GM19238 (cell line): ENCODE results near the gene PHACTR2.

Experiments
- DNase-seq: peaks from one replicate; pipeline ENCODE4 v3.0.0; 2011; ENCODE audit warnings: low spot score; ENCODE audit not compliant: insufficient read length

The PHACTR2 gene

DNA sequence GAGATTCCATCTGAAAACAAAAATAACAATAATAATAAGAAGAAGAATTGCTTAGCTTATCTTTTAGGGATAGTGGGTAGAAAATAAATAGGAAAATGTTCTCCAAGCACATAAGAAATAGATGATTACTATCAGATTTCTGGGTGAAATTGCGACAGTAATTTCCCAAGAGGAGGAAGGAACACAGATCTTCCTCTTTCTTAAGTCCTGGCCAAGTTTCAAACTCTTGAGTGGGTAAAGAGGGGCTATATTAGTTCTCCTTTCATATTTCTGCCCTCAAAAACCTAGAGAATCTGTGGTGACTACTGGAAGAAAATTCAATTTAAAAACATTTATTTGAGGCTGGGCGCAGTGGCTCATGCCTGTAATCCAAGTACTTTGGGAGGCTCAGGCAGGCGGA is 63.7 kb downstream of the PHACTR2 start:
- DNase-seq: no peak

- DNase-seq: no peak
Measured at GRCh38 chr6:143742070-143742954, 64.5 kb downstream of the PHACTR2 start.

GRCh38 chr6:143742955-143743255 is 65.1 kb downstream of the PHACTR2 start:
- no peak for DNase-seq

- no peak for DNase-seq
Measured at GRCh38 chr6:143743301-143744166, 65.8 kb downstream of the PHACTR2 start.

DNA sequence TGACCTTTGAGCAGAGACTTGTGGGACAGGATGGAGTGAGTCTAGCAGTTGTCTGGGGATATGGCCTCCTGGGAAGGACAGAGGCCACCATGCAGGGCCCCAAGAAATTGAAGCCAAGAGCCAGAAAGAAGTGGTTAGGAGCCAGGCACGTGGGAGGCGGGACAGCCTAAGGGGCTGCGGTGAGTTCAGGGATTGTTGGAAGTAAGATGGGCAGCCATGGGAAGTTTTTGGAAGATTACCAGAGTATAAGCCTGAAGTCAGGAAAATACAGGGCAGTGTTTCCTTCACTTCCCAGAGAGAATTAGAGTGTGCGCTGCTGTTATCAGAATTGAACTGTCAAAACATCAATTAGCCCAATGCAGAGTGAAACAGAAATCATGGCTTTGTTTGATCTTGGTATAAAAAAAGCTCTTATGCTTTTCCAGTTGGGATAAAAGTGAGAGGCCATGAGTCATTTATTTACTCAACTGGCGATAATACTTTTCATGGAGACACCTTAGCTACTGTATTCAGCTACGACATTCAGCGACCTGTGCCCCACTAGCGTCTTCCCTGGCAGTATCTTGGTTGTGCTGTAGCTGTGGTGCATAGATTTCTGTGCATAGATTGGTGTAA is 66.9 kb downstream of the PHACTR2 start:
- no peak for DNase-seq

- DNase-seq: no peak
Measured at GRCh38 chr6:143745166-143746133, 67.7 kb downstream of the PHACTR2 start.

DNA sequence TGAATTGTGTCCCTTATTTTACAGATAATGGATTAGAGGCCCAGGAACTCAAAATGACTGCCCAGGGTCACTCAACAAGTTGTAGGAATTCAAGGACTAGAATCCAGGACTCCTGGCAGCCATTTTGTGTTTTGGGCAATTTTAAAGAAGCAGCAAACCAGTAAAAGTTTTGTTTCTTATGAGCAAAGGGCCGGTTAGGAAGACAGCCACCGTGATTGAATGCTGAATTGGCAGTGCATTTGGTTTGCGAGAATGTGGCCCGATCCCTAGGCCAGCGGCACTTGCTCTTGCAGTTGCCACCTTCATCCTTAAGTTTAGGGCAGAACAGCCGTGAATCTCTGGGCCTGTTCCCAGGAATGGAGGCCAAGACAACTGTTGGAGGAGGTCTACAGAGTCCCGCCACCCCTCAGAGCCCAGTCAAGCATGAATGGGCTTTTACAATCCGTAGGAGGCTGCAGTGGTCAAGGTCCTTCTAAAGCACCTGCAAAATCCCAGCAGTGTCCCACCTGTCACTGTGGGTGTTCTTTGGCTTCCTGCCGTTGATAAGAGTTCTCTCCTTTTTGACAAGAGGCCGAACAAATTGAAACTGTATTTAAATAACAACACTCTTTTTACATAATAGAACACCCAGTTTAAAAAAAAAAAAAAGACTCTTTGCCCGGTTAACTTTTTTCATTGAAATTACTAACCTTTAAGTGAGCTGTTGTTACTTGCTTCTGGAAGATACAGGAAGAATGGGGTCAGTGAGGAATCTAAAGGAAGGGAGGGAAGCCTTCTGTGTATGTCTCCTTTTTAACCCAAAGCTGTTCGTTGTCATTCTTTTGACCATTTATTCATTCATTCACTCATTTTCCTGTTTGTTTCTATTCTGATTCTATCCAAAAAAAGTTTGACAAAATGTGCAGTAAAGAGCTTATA is 68.7 kb downstream of the PHACTR2 start:
- no peak for DNase-seq

DNA sequence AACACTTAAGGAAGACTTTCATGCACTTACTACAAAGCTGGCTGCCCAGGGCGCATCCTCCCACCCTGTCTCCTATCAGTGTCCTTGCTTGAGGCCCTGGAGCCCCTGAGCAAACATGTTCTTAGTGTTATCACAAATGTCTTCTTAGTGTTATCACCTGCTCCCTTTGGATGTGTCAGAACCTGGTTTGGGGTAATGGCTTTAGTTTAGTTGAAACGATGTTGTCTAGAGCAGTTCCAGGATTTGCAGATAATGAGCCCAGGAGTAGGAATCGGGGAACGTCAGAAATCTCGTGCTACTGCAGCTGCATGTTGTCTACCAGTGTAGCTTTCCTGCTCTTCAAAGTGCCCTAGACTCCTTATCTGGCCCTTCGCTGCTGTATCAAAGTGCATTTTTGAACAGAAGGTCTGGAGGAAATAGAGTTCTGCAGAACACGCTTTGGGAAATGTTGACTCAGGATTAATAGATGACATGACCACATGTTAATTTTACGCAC is 69.6 kb downstream of the PHACTR2 start:
- DNase-seq: no peak

DNA sequence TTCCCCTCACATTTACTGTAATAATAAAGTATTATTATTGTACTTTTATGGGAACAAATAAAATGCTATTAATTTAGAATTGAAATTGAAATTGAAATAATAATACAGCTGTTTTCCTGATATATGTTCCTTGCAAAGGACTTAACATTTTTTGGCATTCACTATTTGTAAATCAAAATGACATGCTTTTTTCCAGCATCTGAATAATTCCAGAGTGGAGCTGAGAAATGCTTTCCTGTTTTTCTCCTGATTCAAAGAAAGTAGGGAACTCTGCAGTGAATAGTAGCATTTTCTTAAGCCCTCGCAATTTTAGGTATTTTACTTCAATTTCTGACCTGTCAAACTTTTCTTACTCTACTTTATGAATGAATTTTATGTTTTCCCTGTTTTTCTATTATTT is 72.1 kb downstream of the PHACTR2 start:
- no peak for DNase-seq

- DNase-seq: no peak
Measured at GRCh38 chr6:143750877-143751276, 73.1 kb downstream of the PHACTR2 start.

DNA sequence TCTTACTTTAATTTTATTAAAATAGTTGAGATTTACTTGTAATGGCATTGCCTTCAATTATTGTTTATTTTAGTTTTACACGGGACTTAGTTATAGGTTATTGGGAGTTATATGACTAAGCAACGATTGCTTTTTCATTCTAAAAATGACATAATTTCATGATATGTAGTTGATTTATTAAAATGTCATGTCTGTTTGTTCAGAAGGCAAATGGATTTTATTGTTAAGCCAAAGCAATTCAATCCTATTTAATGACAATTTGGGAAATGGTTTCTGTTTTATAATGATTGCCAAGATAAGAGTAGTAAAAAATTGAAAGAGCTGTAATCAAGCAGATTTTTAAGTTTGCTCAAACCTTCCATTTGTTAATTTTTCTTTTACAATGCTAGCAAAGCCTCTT is 74.7 kb downstream of the PHACTR2 start:
- DNase-seq: no peak

DNA sequence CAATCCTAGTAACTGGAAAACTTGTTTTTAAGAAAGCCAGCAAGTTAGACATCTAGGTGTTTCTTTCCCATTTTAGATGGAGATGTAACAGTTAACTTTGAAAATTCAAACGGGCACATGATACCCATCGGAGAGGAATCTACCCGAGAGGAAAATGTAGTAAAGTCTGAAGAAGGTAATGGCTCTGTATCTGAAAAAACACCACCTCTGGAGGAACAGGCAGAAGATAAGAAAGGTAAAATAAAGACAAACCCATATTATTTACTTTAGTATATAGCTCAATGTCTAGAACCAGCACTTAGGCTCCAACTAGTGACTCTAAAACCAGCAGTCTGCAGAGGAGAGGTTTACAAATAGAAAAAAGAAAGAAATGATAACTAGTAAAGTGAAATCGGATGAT is 75.9 kb downstream of the PHACTR2 start:
- DNase-seq: no peak

GRCh38 chr6:143754204-143754603 is 76.4 kb downstream of the PHACTR2 start:
- DNase-seq: no peak

GRCh38 chr6:143755301-143755744 is 77.6 kb downstream of the PHACTR2 start:
- no peak for DNase-seq

GRCh38 chr6:143757346-143757832 is 79.6 kb downstream of the PHACTR2 start:
- no peak for DNase-seq

- no peak for DNase-seq
Measured at GRCh38 chr6:143758551-143758950, 80.8 kb downstream of the PHACTR2 start.

- DNase-seq: no peak
Measured at GRCh38 chr6:143759666-143760065, 81.9 kb downstream of the PHACTR2 start.

DNA sequence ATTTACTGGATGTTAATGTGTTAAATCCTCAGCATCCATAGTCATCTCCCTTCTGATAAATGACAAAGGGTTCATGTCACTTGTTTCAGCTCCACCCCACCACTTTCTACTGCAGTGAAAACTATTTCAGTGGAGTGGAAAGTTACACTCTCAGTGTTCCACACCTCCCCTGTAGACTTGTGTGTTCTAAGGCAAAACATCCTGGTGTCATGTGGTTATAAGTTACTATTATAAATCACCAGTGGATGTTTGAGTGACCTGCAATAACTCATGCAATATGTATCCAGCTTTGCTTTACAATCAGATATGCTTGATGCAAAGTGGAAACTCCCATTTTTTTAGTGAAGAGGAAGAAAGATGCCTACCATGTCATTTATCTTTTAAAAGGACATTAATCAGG is 83.3 kb downstream of the PHACTR2 start:
- DNase-seq: no peak

DNA sequence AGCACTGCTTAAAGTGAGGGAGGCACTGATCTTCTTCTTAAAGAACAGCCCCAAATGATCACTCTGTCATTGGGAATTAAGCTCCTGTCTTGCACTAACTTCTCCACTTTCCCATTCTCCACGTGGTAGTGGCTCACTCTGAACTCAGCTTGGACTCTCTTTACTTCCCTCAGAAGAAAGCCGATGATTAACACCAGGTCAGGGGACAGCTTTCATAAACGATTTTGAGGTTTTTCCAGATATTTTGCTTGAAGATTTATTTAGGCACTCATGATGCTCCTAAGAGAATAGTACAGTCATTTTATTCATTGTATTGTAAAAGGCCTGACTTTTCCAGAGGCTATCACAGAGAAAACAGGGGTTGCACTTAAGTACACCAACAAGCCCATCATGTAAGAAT is 84.4 kb downstream of the PHACTR2 start:
- DNase-seq: no peak
